Type B pancreatic cell (in vitro differentiated cells): ENCODE measurements around the gene AGBL5. TPM values are rescaled to one million over a fixed set of nuclear protein-coding genes. Genes with fewer than 3 reads are reported as not detected.

Experiments
- DNase-seq: peaks from one replicate; pipeline ENCODE4 v3.0.0; 2021; ENCODE audit warnings: mixed read lengths; ENCODE audit not compliant: unreplicated experiment; ENCODE audit errors: extremely low spot score
- H3K27ac Mint-ChIP-seq: 2 replicates; pipeline ENCODE4 v1.8.0; 2021; ENCODE audit warnings: mild to moderate bottlenecking, mixed read lengths
- H3K27me3 Mint-ChIP-seq: 2 replicates; pipeline ENCODE4 v1.8.0; 2021; ENCODE audit warnings: mixed read lengths
- H3K36me3 Mint-ChIP-seq: 2 replicates; pipeline ENCODE4 v1.8.0; 2021; ENCODE audit warnings: mixed read lengths
- H3K4me1 Mint-ChIP-seq: one replicate; pipeline ENCODE4 v1.8.0; 2021; ENCODE audit warnings: mixed read lengths; ENCODE audit not compliant: unreplicated experiment
- H3K4me3 Mint-ChIP-seq: 2 replicates; pipeline ENCODE4 v1.8.0; 2021; ENCODE audit warnings: mild to moderate bottlenecking, mixed read lengths
- H3K9me3 Mint-ChIP-seq: 2 replicates; pipeline ENCODE4 v1.8.0; 2021; ENCODE audit warnings: mixed read lengths
- CTCF ChIP-seq: fragments of 200-600 bp; sonication (generic); conservative IDR thresholded peaks from 2 replicates; pipeline ENCODE4 v1.5.0; 2021; ENCODE audit warnings: antibody characterized with exemption, mild to moderate bottlenecking
- total RNA-seq: library from RNA; stranded (reverse); gene quantifications from 2 replicates; pipeline ENCODE4 v1.2.1, GENCODE V29; 2021; ENCODE audit warnings: low replicate concordance

The AGBL5 gene
- total RNA-seq, 1 donor from 2014 or later: 57.3 TPM

GRCh38 chr2:27039871-27040270 is 11.6 kb upstream of the AGBL5 start:
- Mint-ChIP-seq H3K27ac (no peak overlapping the region), H3K36me3 (peaks cover 20% of the 10 kb centered on the region), H3K9me3 (no peaks in the 10 kb centered on the region)

DNA sequence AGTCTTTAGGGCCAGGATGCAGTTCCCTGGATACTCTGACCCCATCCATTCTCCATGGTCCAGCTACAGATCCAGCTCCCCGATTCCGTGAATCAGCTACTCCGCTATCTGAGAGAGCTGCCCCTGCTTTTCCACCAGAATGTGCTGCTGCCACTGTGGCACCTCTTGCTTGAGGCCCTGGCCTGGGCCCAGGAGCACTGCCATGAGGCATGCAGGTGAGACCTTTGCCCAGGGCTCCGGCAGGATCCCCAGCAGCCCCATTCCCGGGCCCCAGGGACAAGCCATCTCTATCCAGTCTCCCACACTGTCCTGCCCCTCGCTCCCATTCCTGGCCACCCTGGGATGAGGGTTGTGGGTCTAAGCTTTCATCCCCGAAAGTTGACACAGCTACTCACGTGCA is 11.2 kb upstream of the AGBL5 start:
- H3K9me3 Mint-ChIP-seq: no peaks in the 10 kb centered on the region
- H3K36me3 Mint-ChIP-seq: peaks cover 17% of the 10 kb centered on the region
- H3K4me1 Mint-ChIP-seq: peaks cover 3% of the 10 kb centered on the region
- H3K27me3 Mint-ChIP-seq: no peaks in the 10 kb centered on the region
- DNase-seq: no peak
- TF ChIP-seq CTCF: no peak
- H3K27ac Mint-ChIP-seq: no peak overlapping the region
- H3K4me3 Mint-ChIP-seq: no peak overlapping the region

More at GRCh38 chr2:27039871-27040270, 11.6 kb upstream of the AGBL5 start:
- no peak for DNase-seq
- Mint-ChIP-seq H3K27me3 (no peaks in the 10 kb centered on the region), H3K4me3 (no peak overlapping the region), H3K4me1 (peaks cover 6% of the 10 kb centered on the region)
- TF ChIP-seq CTCF: no peak

- DNase-seq: no peak
- no peak for TF ChIP-seq CTCF
- Mint-ChIP-seq H3K4me3 (no peak overlapping the region), H3K27me3 (no peaks in the 10 kb centered on the region), H3K4me1 (peaks cover 3% of the 10 kb centered on the region), H3K36me3 (peaks cover 14% of the 10 kb centered on the region), H3K27ac (no peak overlapping the region), H3K9me3 (no peaks in the 10 kb centered on the region)
Observed at GRCh38 chr2:27041752-27042151, 9.7 kb upstream of the AGBL5 start.

GRCh38 chr2:27042159-27042661 is 9.3 kb upstream of the AGBL5 start:
- no peak for TF ChIP-seq CTCF
- Mint-ChIP-seq H3K27ac (no peak overlapping the region), H3K9me3 (no peaks in the 10 kb centered on the region), H3K4me1 (peaks cover 3% of the 10 kb centered on the region), H3K36me3 (peaks cover 14% of the 10 kb centered on the region), H3K27me3 (no peaks in the 10 kb centered on the region), H3K4me3 (no peak overlapping the region)
- DNase-seq: no peak

GRCh38 chr2:27042985-27043634 is 8.4 kb upstream of the AGBL5 start:
- Mint-ChIP-seq H3K27me3 (no peaks in the 10 kb centered on the region), H3K4me1 (peaks cover 3% of the 10 kb centered on the region), H3K36me3 (peaks cover 14% of the 10 kb centered on the region), H3K9me3 (no peaks in the 10 kb centered on the region), H3K4me3 (no peak overlapping the region), H3K27ac (no peak overlapping the region)
- no peak for TF ChIP-seq CTCF
- DNase-seq: no peak
